SKM-1 treated with dmso at 0.1 percent for 144 hours (cell line): ENCODE measurements around the gene ENTPD2.
"Not testable (repeated sequence)": the region's sequence is repeated elsewhere in the genome, so short reads cannot be mapped to it uniquely, and the experiment has no call there.

Source experiments
- DNase-seq: peaks from one replicate; lab custom pipeline; 2025; ENCODE audit not compliant: unreplicated experiment; lab: John Stamatoyannopoulos, UW

The ENTPD2 gene

DNA sequence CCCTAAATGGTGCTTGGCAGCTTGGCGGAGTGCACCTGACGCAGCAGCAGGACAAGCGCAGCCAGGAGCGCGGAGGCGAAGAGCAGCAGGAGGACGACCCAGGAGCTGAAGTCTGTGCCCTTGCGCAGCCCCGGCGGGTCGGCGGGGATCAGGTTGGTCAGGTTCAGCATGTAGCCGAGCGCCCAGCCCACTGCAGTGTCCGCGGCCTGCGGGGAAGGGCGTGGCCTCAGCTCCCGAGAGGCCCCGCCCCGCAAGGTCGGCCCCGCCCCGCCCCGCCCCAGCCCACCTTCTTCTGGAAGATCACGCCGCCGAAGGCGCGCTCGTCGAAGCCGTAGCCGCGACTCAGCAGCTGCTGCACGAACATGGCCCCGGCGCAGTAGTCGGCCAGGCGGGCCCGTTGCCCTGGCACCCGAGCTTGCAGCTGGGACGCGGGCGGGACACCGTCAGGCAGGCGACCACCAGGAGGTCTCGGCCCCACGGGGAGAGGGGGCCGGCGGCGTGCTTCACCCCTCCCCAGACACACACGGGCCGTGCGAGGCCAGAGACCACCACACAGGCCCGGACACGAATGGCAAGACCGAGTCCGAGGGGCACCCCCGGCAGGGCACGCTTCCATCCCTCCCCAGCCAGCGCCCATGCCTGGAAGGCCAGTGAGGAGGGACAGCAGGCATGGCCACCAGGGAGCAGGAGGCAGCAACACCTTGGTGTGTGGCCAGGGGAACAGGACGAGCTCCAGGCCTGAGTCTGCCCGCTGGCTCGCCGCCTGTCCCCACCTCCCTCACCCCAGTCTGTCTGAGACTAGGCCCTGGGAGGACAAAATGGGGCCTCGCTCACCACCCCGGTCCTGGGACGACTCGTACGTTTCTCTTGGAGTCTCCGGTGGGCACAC, 5.0 kb downstream of the ENTPD2 start:
- no peak for DNase-seq

DNA sequence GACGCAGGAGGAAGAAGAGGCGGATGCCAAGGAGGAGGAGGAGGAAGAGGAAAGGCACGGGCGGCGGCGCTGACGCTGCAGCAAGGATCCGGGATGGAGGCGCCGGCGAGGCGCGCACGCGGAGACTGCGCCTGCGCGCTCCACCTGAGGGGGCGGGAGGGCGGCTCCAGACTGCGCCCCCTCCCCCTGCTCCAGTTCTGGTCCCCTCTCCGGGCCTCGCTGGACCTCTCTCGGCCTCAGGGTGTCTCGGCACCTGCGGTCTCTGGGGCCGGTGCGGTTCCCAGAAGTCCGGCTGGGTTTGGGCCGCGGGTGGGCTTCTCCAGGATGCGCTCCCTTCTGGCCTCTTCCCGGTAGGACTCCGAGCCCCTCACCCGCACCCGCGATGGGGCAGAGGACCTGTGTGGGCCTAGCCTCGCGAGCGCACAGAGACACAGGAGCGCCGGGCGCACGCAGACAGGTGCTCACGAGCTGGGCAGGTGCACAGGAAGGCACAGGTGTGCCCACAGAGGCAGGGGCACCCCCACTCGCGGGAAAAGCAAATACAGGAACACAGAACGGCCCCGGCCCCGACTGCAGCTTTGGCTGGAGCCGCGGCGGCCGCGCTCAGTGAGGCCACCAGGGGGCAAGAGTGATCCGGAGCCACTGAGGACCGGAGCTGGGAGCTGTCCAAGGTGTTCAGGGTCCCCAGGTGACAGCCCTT, 7.6 kb downstream of the ENTPD2 start, which contains the start of gene NPDC1:
TSS of gene NPDC1 (minus strand) at position 90 of the 700 bp plus-strand sequence. CDS start 188 bp downstream, outside the sequence.
- peak; percentile 59 for DNase-seq

DNA sequence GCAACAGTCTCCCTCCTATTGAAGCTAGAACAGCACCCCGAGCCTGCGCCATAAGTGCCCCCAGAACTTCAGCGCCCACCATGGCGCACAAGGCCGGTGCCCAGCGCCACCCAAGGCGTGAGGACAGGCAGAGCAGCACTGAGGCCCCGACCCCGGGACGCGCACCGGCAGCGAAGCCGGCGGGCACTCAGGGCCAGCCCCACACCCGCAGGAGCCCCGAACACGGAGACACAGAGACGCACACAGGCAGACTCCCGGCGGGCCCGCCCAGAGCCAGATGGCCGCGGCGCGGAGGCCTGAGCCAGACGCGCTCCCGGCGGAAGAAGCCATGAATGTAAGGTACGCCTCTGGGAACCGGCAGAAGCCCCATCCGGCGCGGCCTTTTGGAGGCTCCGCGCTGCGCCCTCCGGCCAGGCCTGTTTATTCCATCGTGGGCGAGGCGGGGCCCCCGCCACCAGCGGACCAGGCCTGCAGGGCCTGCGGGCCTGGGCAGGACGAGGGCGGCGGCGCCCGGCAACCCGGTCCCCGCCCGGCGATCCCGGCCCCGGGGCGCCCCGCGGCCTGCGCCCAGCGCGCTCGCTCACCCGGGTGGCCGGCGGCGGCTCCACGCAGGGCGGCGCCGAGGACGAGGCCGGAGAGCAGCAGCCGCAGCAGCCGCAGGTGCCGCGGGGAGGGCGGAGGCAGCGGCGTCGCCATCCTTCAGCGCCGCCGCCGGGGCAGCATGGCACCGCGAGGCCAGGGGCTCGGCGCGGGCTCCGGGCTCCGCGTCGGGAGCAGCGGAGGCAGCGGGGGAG, 8.4 kb downstream of the ENTPD2 start:
- no peak for DNase-seq

DNA sequence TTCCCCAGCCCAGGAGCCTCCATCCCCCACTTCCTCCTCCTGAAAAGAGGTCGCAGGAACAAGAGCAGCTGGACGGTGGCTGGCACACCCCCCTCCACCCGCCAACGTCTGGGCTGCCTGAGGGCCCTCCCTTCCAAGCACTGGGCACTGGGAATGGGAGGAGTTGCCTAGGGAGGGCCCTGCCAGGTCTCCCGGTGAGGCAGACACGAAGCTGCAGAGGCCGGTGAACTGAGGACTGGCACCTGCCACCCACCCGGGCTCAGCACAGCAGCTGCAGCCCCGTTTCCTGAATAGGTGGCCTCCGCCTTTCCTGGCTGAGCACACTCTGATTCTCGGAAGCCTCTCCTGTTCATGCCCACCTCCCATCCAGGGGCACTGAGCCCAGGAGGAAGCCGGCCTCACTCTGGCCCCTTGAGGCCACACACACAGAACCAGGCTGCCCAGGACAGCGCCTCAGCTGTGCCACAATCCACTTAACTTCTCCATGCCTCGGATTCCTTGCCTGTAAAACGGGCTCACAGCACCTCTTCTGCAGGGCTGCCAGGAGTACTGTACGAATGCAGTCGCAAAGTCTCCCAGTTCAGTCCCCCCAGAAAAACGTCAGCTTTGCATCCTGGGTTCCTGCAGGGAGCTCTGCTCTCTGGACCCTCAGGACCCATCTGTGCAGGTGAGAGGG, 9.2 kb downstream of the ENTPD2 start:
- no peak for DNase-seq

GRCh38 chr9:137044037-137044436, 9.8 kb downstream of the ENTPD2 start:
- no peak for DNase-seq

DNA sequence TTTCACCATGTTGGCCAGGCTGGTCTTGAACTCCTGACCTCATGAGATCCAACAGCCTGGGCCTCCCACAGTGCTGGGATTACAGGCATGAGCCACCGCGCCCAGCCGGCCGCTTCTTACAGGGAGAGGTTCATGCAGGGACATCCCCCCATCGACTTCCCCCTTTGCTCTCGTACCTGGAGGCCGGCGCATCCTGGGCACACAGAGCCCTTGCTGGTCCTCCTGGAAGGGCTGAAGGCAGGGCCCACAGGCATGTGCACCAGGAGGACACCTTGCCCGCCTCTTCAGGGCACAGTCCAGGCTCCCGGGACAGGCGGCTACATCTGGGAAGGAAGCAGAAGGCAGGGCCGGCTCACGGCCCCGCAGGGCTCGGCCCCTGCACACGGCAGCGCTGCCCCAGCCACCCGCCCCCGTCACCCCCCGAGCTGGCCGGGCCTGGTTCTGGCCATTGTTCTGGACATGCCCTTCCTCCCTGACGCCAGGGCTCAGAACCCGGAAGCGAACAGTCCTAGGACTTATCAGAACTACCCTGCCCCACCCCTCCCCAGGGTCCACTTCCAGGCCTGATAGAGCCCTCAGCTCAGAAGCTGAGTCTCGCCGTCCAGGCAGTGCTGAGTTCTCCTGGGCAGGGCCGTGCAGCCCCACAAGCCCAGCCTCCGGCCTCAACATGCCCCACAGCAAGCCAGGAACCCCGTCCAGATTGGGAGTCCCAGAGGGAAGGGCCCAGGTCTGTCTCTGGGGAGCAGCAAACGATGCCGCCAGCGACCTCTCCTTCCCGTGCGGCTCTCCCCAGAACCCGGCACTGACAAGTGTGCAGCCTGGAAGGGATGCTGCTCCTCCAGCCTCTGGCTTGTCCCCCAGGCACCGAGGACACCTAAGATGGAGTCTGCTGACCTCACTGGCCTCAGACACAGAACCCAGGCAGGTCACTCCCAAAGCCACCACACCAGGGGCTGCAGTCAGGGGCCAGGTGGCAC, 10.8 kb downstream of the ENTPD2 start:
- DNase-seq, result no peak

DNA sequence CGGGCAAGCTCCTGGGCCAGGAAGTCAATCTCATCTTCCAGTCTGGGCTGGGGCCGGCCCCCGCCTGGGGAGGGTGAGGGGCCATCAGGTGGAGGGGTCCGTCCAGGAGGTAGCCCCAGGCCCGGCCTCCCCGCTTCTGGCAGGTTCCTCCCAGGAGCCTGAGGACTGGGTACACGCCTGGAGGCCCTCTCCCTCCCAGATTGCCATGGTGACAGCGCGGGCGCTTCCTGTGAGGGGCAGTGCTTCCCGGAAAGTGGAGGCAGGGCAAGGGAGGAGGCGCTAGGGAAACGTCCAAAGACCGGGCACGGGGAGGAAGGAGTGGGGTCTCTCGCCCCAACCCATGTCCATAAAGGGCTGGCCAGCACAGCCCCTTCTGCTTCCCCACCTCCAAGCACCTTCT, 12.7 kb downstream of the ENTPD2 start:
- DNase-seq, result no peak

DNA sequence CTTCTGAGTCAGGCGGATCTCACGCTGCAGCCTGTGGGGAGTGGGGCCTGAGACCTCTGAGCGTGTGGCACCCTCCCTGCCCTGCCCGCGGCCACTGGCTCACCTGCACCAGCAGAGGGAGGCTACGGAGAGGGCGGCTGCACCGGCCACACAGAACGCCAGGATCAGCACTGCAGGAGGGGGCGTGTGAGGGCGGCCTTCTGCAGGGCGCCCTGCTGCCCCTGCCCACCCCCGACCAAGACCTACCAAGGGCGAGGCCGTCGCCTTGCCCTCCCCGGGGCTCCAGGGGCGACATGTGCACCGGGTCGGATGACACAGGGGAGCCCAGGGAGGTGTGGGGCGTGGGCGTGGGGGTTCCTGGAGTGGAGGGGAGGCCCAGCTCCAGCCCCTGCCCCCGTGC, 13.3 kb downstream of the ENTPD2 start:
- DNase-seq, result no peak

DNA sequence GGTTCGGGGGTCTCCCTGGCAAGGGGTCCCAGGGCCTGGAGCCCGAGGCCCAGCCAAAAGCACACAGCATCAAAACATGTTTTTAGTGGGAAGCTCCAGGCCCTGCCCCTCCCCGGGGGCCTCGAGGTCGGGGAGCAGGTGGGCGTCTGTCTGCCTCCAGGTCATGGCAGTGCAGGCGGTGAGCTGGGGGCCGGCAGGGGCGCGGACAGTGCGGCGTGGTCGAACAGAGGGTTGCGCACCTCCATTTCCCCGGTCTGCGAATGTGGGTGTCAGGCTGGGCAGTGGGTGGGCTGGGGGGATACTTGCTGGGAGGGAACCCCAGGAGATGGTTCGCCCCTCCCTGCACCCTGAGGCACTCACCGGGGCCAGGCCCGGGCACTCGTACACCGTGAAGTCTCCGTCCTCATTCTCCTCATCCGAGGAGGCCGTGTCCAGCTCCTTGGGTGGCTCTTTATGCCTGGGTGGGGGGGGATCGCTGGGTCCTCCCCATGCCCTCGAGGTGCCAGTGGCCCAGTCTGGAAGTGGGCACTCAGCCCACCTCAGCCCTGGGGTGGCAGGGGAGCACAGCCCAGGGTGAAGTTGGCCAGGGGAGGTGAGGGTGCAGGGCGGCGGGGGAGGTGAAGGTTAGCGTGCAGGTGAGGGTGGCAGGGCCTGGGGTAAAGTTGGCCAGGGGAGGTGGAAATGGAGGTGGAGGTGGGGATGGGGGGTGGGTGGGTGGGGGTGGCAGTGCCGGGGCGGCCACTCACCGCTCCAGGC, 14.1 kb downstream of the ENTPD2 start:
- DNase-seq, result no peak

- no peak for DNase-seq
Measured at GRCh38 chr9:137038916-137039315, 14.9 kb downstream of the ENTPD2 start.

DNA sequence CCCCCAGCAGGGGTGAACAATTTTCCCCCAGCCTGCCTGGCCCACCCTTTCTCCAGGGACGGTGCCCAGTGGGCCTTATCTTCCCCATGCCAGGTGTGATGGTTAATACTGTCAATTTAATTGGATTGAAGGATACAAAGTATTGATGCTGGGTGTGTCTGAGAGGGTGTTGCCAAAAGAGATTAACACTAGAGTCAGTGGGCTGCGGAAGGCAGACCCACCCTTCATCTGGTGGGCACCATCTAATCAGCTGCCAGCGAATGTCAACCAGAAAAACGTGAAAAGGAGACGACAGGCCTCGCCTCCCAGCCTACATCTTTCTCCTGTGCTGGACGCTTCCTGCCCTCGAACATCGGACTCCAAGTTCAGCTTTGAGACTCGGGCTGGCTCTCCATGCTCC, 16.4 kb downstream of the ENTPD2 start:
- DNase-seq, result no peak

- no peak for DNase-seq
Measured at GRCh38 chr9:137037035-137037434, 16.8 kb downstream of the ENTPD2 start.

- no peak for DNase-seq
Measured at GRCh38 chr9:137035937-137036336, 17.9 kb downstream of the ENTPD2 start.

DNA sequence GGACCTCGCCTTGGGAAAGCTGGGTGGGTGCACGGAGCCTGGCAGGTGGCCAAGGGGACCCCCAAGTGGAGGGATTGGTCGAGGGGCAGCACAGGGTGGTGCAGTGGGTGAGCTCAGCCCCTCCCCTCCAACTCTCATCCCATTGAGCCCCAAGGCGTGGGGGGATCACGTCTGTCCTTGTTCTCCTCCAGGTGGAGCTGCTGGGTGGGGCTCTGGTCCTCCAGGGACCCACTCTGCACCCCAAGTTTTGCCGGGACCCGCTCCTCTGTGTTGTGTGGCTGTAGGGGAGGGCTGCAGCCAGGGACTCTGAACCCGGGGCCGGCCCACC, 18.4 kb downstream of the ENTPD2 start:
- DNase-seq, result no peak

DNA sequence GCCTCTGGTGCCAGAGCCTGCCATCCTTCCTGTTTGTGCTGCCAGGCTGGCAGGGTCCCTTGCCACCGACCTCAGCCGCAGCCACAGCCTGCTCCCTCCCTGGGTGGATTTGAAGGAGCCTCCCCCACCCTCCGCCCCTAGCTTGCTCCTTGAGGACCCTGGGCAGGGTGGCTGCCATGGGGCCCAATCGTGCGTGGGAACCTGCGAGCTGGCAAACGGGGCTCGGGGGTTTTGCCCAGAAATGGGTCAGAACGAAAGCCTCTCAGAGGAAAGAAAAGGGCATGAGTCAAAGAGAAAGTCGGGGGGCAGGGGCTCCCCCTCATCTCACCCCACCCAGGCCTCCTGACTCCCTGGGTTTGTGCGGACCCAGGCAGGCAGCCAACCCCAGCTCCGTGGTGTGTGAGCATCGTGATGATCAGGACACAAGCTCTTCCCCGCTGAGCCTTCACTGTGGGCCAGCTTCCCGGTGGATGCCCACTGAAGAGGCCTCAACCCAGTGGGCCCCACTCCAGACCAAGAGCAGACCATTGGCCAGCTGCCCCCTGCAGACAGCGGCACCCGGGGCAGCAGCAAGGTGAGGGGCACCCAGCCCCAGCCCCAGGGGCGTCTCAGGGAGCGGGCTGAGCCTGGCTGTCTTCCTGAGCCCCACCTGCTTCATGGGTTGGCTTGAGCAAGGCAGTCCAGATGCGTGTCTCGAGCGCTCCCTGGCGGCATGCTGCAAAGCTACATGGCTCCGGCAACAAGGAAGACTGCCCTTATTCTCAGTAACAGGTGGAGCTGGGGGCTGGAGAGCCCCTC, 19.0 kb downstream of the ENTPD2 start:
- DNase-seq, result peak; percentile 75

GRCh38 chr9:137034039-137034708, 19.7 kb downstream of the ENTPD2 start:
- peak; percentile 64 for DNase-seq

DNA sequence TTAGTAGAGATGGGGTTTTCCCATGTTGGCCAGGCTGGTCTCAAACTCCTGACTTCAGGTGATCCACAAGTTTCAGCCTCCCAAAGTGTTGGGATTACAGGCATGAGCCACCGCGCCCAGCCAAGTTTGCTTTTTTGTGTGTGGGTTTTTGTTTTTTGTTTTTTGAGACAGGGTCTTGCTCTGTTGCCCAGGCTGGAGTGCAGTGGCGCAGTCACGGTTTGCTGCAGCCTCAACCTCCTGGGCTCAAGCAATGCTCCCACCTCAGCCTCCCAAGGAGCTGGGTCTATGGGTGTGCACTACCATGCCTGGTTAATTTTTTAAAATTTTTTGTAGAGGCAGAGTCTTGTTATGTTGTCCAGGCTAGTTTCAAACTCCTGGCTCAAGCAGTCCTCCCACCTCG, 20.4 kb downstream of the ENTPD2 start:
- DNase-seq, result not testable (repeated sequence)

DNA sequence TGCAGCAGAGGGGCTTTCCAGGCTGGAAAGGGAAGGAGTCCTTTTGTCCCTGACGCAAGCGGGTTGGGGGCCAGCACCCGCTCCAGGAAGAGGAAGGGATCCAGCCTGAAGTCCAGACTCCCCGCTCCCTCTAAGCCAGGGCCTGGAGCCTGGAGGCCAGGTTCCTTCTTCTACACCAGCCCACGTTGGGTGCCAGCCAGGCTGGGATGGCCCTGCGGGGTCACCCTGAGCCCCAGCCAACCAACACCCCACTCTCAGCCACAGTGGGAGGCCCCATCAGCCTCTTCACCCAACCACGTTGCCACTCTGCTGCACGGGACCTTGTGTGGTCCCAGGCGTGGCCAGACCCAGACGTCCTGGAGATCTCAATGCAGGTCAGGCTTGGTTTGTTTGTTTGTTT, 21.0 kb downstream of the ENTPD2 start:
- peak; percentile 75 for DNase-seq
